ENCODE data around the gene GRID1. TPM values are rescaled to one million over a fixed set of nuclear protein-coding genes. Genes with fewer than 3 reads are reported as not detected.

GRID1 gene
- polyA plus RNA-seq, 1 of the 3 experiments (the other 2 are of a cell fraction): 0.13 TPM

- TF ChIP-seq MXI1 (IDR thresholded peaks at IDR 0.05; ENCODE audit: low read depth, low read length) (no peak), JUND (IDR thresholded peaks at IDR 0.05) (no peak), CHD2 (IDR thresholded peaks at IDR 0.05; ENCODE audit: low read length, partially characterized antibody) (no peak), FOXJ3 (CRISPR knock-in tag; IDR thresholded peaks at IDR 0.05) (no peak)
- H3K27me3 ChIP-seq (ENCODE audit: insufficient read depth): no peaks in the 10 kb centered on the region
- H3K4me1 ChIP-seq (ENCODE audit: control insufficient read depth in 1 of 2, insufficient read depth in 2 of 2, low read depth in 1 of 2, low read length in 1 of 2): peaks cover 0 to 7% of the 10 kb centered on the region in 2 experiments; a peak in 1 of 4 replicates
- no peaks in the 10 kb centered on the region for H3K9me2 ChIP-seq
- H2AFZ ChIP-seq (ENCODE audit: low read depth): no peak overlapping the region
- no peak overlapping the region for H3K4me2 ChIP-seq
- no peaks in the 10 kb centered on the region for H3K9me3 ChIP-seq
- no peak for DNase-seq
- no peak overlapping the region for H3K4me3 ChIP-seq (ENCODE audit: low read depth in 2 of 2, low read length in 1 of 2)
- no peaks in the 10 kb centered on the region for H3K79me2 ChIP-seq (ENCODE audit: insufficient read depth)
- H3K36me3 ChIP-seq (replicated peaks in 1 of 2; ENCODE audit: control insufficient read depth in 1 of 2, insufficient read depth in 2 of 2, low read length in 1 of 2): no peaks in the 10 kb centered on the region
- H3K27ac ChIP-seq (ENCODE audit: low read depth in 2 of 2, low read length in 1 of 2): no peak overlapping the region
- CTCF ChIA-PET: interaction anchor here (0.9 kb wide), 1 partner anchor 12 kb away, joined by 3 read pairs; no protein-coding TSS in a partner anchor
- no peaks in the 10 kb centered on the region for H3F3A ChIP-seq (replicated peaks; ENCODE audit: insufficient read depth)
- H3K9ac ChIP-seq: no peak overlapping the region
- H4K20me1 ChIP-seq (ENCODE audit: insufficient read depth): no peaks in the 10 kb centered on the region
- WGBS (ENCODE audit: low lambda C conversion rate): 25% methylated on average over 5 of the region's 5 CpGs
- POLR2A ChIA-PET: no interaction called here
Measured at GRCh38 chr10:86151613-86152012, 215.0 kb downstream of the GRID1 start.

- no peaks in the 10 kb centered on the region for H3K9me2 ChIP-seq
- no peak overlapping the region for H3K4me2 ChIP-seq
- ChIA-PET POLR2A (no interaction called here), CTCF (interaction anchor here (1.0 kb wide), 1 partner anchor 200 kb away, joined by 3 read pairs; no protein-coding TSS in a partner anchor)
- peaks cover 0 to 7% of the 10 kb centered on the region in 2 experiments; a peak in 1 of 4 replicates for H3K4me1 ChIP-seq (ENCODE audit: control insufficient read depth in 1 of 2, insufficient read depth in 2 of 2, low read depth in 1 of 2, low read length in 1 of 2)
- no peak overlapping the region for H2AFZ ChIP-seq (ENCODE audit: low read depth)
- H3K27ac ChIP-seq (ENCODE audit: low read depth in 2 of 2, low read length in 1 of 2): no peak overlapping the region
- H3K79me2 ChIP-seq (ENCODE audit: insufficient read depth): no peaks in the 10 kb centered on the region
- no peaks in the 10 kb centered on the region for H3K9me3 ChIP-seq
- no peaks in the 10 kb centered on the region for H3K27me3 ChIP-seq (ENCODE audit: insufficient read depth)
- H3K4me3 ChIP-seq (ENCODE audit: low read depth in 2 of 2, low read length in 1 of 2): no peak overlapping the region
- no peak overlapping the region for H3K9ac ChIP-seq
- no peak for DNase-seq
- H3K36me3 ChIP-seq (replicated peaks in 1 of 2; ENCODE audit: control insufficient read depth in 1 of 2, insufficient read depth in 2 of 2, low read length in 1 of 2): no peaks in the 10 kb centered on the region
- H4K20me1 ChIP-seq (ENCODE audit: insufficient read depth): no peaks in the 10 kb centered on the region
- 40% methylated on average over 7 of the region's 7 CpGs for WGBS (ENCODE audit: low lambda C conversion rate)
- TF ChIP-seq FOXM1 (IDR thresholded peaks at IDR 0.05; ENCODE audit: low read depth) (no peak), TAF1 (IDR thresholded peaks at IDR 0.05; ENCODE audit: borderline replicate concordance, low read depth, low read length) (no peak), FOSL2 (IDR thresholded peaks at IDR 0.05; ENCODE audit: borderline replicate concordance, low read depth) (no peak), GATA2 (CRISPR knock-in tag; IDR thresholded peaks at IDR 0.05) (no peak), MEF2A (IDR thresholded peaks at IDR 0.05; ENCODE audit: borderline replicate concordance, low read depth) (no peak), USF1 (IDR thresholded peaks at IDR 0.05; ENCODE audit: borderline replicate concordance, low read depth) (no peak), USF2 (IDR thresholded peaks at IDR 0.05; ENCODE audit: borderline replicate concordance, low read depth, low read length) (no peak)
- H3F3A ChIP-seq (replicated peaks; ENCODE audit: insufficient read depth): no peaks in the 10 kb centered on the region
Measured at GRCh38 chr10:86149257-86149656, 217.3 kb downstream of the GRID1 start.

GRCh38 chr10:86148117-86148516 lies 218.5 kb downstream of the GRID1 start:
- CTCF ChIA-PET: no interaction called here
- Histone ChIP-seq H3K27me3 (ENCODE audit: insufficient read depth) (no peaks in the 10 kb centered on the region), H3K9ac (no peak overlapping the region), H3K4me2 (no peak overlapping the region), H3F3A (replicated peaks; ENCODE audit: insufficient read depth) (no peaks in the 10 kb centered on the region), H3K27ac (ENCODE audit: low read depth in 2 of 2, low read length in 1 of 2) (no peak overlapping the region), H3K9me3 (no peaks in the 10 kb centered on the region), H2AFZ (ENCODE audit: low read depth) (no peak overlapping the region), H3K4me1 (ENCODE audit: control insufficient read depth in 1 of 2, insufficient read depth in 2 of 2, low read depth in 1 of 2, low read length in 1 of 2) (no peaks in the 10 kb centered on the region; a peak in 1 of 4 replicates), H3K36me3 (replicated peaks in 1 of 2; ENCODE audit: control insufficient read depth in 1 of 2, insufficient read depth in 2 of 2, low read length in 1 of 2) (no peaks in the 10 kb centered on the region), H3K4me3 (ENCODE audit: low read depth in 2 of 2, low read length in 1 of 2) (no peak overlapping the region), H4K20me1 (ENCODE audit: insufficient read depth) (no peaks in the 10 kb centered on the region), H3K79me2 (ENCODE audit: insufficient read depth) (no peaks in the 10 kb centered on the region), H3K9me2 (no peaks in the 10 kb centered on the region)
- no peak for TF ChIP-seq RCOR1 (IDR thresholded peaks at IDR 0.05; ENCODE audit: low read length)
- TF ChIP-seq TCF12 (IDR thresholded peaks at IDR 0.05): no peak
- TF ChIP-seq FOXJ3 (CRISPR knock-in tag; IDR thresholded peaks at IDR 0.05): no peak
- TF ChIP-seq JUND (IDR thresholded peaks at IDR 0.05): no peak
- TF ChIP-seq TEAD4 (IDR thresholded peaks at IDR 0.05; ENCODE audit: borderline replicate concordance, insufficient read depth): no peak
- TF ChIP-seq RXRA (IDR thresholded peaks at IDR 0.05; ENCODE audit: borderline replicate concordance, low read depth): no peak
- TF ChIP-seq EP300 (IDR thresholded peaks at IDR 0.05; ENCODE audit: borderline replicate concordance in 1 of 2, low read depth in 1 of 2, low read length in 1 of 2): no peak
- no peak for TF ChIP-seq MAX (IDR thresholded peaks at IDR 0.05; ENCODE audit: low read depth)
- TF ChIP-seq FOXM1 (IDR thresholded peaks at IDR 0.05; ENCODE audit: low read depth): no peak
- TF ChIP-seq RAD21 (IDR thresholded peaks at IDR 0.05; ENCODE audit: low read length): no peak
- TF ChIP-seq PBX3 (IDR thresholded peaks at IDR 0.05): no peak
- TF ChIP-seq GATA2 (CRISPR knock-in tag; IDR thresholded peaks at IDR 0.05): no peak
- DNase-seq: no peak
- POLR2A ChIA-PET: no interaction called here
- 11% methylated on average over 2 of the region's 2 CpGs for WGBS (ENCODE audit: low lambda C conversion rate)
